Tibial nerve (tissue), 4 donors: ENCODE results near the gene SWSAP1. TPM values are rescaled to one million over a fixed set of nuclear protein-coding genes. Genes with fewer than 3 reads are reported as not detected.

Experiments used
- DNase-seq, 2 donors: peaks; one replicate each; pipeline ENCODE4 v3.0.0-alpha.2; 2019; ENCODE audit warnings: low spot score in 2 of 2
- H3K27ac ChIP-seq, 4 donors: fragments of 200-600 bp; sonication (generic) in 3 of 4; one replicate each; pipeline ENCODE4 v1.5.1; 2017 to 2019; ENCODE audit warnings: mild to moderate bottlenecking in 1 of 4
- H3K27me3 ChIP-seq, 2 donors: fragments of 200-600 bp; sonication (generic) in 1 of 2; one replicate each; pipeline versions ENCODE4 v1.5.1 to v1.6.0; 2017 to 2019
- H3K36me3 ChIP-seq, 3 donors: fragments of 200-600 bp; sonication (generic); one replicate each; pipeline ENCODE4 v1.5.1; 2018 to 2019
- H3K4me1 ChIP-seq, 4 donors: fragments of 200-600 bp; sonication (generic) in 3 of 4; one replicate each; pipeline ENCODE4 v1.5.1; 2017 to 2019
- H3K4me3 ChIP-seq, 4 donors: fragments of 200-600 bp; sonication (generic) in 3 of 4; one replicate each; pipeline ENCODE4 v1.5.1; 2017 to 2019; ENCODE audit warnings: mild to moderate bottlenecking in 1 of 4, moderate library complexity in 1 of 4
- H3K9me3 ChIP-seq, 4 donors: fragments of 200-600 bp; sonication (generic) in 3 of 4; one replicate each; pipeline ENCODE4 v1.5.1; 2017 to 2019
- CTCF ChIP-seq, 5 experiments: fragments of 200-600 bp in 3 of 5; fragments of 450-650 bp in 2 of 5; sonication (generic) in 3 of 5; IDR thresholded peaks; one replicate each; pipeline ENCODE4 v1.5.1; 2016 to 2019; ENCODE audit warnings: antibody characterized with exemption in 5 of 5, mild to moderate bottlenecking in 3 of 5, moderate library complexity in 2 of 5
- EP300 ChIP-seq, 2 donors: sonication (generic); formaldehyde crosslinking; IDR thresholded peaks; one replicate each; pipeline ENCODE4 v1.6.1; 2017; ENCODE audit warnings: antibody characterized with exemption in 2 of 2, mild to moderate bottlenecking in 1 of 2
- POLR2A ChIP-seq, 2 donors: fragments of 450-650 bp; IDR thresholded peaks; one replicate each; pipeline ENCODE4 v1.6.1; 2017; ENCODE audit warnings: antibody characterized with exemption in 2 of 2, mild to moderate bottlenecking in 2 of 2, moderate library complexity in 2 of 2
- WGBS, 2 donors: methylation state at CpG; one replicate each; pipeline ENCODE4 v1.1.5; 2018; 5-methylcytosine and 5-hydroxymethylcytosine counted together
- total RNA-seq, 4 donors: library from RNA; depleted of rRNA; stranded (reverse); fragments of >200 nt; gene quantifications; one replicate each; pipeline ENCODE4 v1.1.0, GENCODE V29; 2016

SWSAP1 gene
- total RNA-seq, 4 donors from 2014 or later: 2.3 to 5.7 (median 2.8) TPM

GRCh38 chr19:11361771-11362731 is 12.4 kb upstream of the SWSAP1 start:
- Histone ChIP-seq H3K27ac (peak overlapping the region in 1 of 4 donors; percentile 11), H3K36me3 (peaks cover 0 to 86% (median 0%) of the 10 kb centered on the region in 3 donors), H3K4me3 (no peak overlapping the region), H3K9me3 (no peaks in the 10 kb centered on the region), H3K4me1 (peaks cover 0 to 24% (median 3%) of the 10 kb centered on the region in 4 donors), H3K27me3 (no peaks in the 10 kb centered on the region)
- 80 to 84% methylated on average over 29 to 34 of the region's 35 CpGs for WGBS, 2 donors
- no peak for TF ChIP-seq CTCF (IDR thresholded peaks at IDR 0.05)
- no peak for TF ChIP-seq EP300 (IDR thresholded peaks at IDR 0.05)
- TF ChIP-seq POLR2A (IDR thresholded peaks at IDR 0.05): no peak
- DNase-seq: no peak

GRCh38 chr19:11363881-11364280 is 10.6 kb upstream of the SWSAP1 start:
- H3K4me1 ChIP-seq: peaks cover 0 to 24% (median 3%) of the 10 kb centered on the region in 4 donors
- no peaks in the 10 kb centered on the region for H3K9me3 ChIP-seq
- H3K4me3 ChIP-seq: no peak overlapping the region
- 87% methylated on average over 10 of the region's 10 CpGs for WGBS, 2 donors
- no peak for TF ChIP-seq POLR2A (IDR thresholded peaks at IDR 0.05)
- no peak for TF ChIP-seq EP300 (IDR thresholded peaks at IDR 0.05)
- TF ChIP-seq CTCF (IDR thresholded peaks at IDR 0.05): no peak
- H3K27me3 ChIP-seq: no peaks in the 10 kb centered on the region
- H3K36me3 ChIP-seq: peaks cover 0 to 89% (median 0%) of the 10 kb centered on the region in 3 donors
- no peak for DNase-seq
- H3K27ac ChIP-seq: no peak overlapping the region

DNA sequence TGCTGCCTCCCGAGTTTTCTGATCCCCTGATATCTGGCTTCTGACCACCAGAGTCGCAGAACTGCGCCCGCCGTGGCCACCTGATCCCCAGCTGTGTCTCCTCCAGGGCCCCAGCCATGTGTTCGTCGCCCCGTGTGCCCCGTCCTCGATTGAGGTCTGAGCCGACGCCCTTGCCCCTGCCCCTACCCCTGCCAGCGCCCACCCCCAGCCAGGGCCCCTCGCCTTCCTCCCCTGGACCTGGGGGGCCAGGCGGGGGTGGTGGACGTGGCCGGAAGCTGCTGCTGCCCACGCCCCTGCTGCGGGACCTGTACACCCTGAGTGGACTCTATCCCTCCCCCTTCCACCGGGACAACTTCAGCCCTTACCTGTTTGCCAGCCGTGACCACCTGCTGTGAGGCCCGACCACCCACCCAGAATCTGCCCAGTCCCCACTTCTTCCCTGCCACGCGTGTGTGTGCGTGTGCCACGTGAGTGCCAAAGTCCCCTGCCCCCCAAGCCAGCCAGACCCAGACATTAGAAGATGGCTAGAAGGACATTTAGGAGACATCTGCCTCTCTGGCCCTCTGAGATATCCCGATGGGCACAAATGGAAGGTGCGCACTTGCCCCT is 10.1 kb upstream of the SWSAP1 start:
- Histone ChIP-seq H3K27ac (peak overlapping the region in 2 of 4 donors; percentile 61 to 71), H3K27me3 (no peaks in the 10 kb centered on the region), H3K4me3 (no peak overlapping the region), H3K9me3 (no peaks in the 10 kb centered on the region), H3K36me3 (peaks cover 0 to 89% (median 0%) of the 10 kb centered on the region in 3 donors), H3K4me1 (peaks cover 0 to 24% (median 3%) of the 10 kb centered on the region in 4 donors)
- TF ChIP-seq CTCF (IDR thresholded peaks at IDR 0.05): no peak
- TF ChIP-seq POLR2A (IDR thresholded peaks at IDR 0.05): no peak
- no peak for TF ChIP-seq EP300 (IDR thresholded peaks at IDR 0.05)
- WGBS, 2 donors: 90 to 95% methylated on average over 17 to 23 of the region's 28 CpGs
- no peak for DNase-seq

DNA sequence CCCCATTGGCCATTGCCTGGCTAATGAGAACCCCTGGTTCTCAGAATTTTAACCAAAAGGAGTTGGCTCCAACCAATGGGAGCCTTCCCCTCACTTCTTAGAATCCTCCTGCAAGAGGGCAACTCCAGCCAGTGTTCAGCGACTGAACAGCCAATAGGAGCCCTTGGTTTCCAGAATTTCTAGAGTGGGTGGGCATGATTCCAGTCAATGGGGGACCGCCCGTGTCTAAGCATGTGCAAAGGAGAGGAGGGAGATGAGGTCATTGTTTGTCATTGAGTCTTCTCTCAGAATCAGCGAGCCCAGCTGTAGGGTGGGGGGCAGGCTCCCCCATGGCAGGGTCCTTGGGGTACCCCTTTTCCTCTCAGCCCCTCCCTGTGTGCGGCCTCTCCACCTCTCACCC is 9.5 kb upstream of the SWSAP1 start:
- DNase-seq: no peak
- H3K36me3 ChIP-seq: peaks cover 0 to 88% (median 0%) of the 10 kb centered on the region in 3 donors
- 26 to 46% methylated on average over 5 of the region's 5 CpGs for WGBS, 2 donors
- no peak overlapping the region for H3K4me3 ChIP-seq
- H3K27ac ChIP-seq: peak overlapping the region in 2 of 4 donors; percentile 61 to 71
- TF ChIP-seq EP300 (IDR thresholded peaks at IDR 0.05) (no peak), POLR2A (IDR thresholded peaks at IDR 0.05) (no peak), CTCF (IDR thresholded peaks at IDR 0.05) (no peak)
- peaks cover 0 to 24% (median 3%) of the 10 kb centered on the region in 4 donors for H3K4me1 ChIP-seq
- H3K27me3 ChIP-seq: no peaks in the 10 kb centered on the region
- H3K9me3 ChIP-seq: no peaks in the 10 kb centered on the region
